ENCODE data around the gene MMP24. TPM values are rescaled to one million over a fixed set of nuclear protein-coding genes. Genes with fewer than 3 reads are reported as not detected.

MMP24 gene
- total and polyA plus RNA-seq, 2 of the 13 experiments (the other 11 are each of a cell fraction or from before 2014, with no cell fraction given) = 0.29 to 0.35 TPM

- TF ChIP-seq ZNF646 (CRISPR knock-in tag; IDR thresholded peaks at IDR 0.05) (no peak; the same call in 1 of the 2 replicates), REL (CRISPR knock-in tag; conservative IDR thresholded peaks at IDR 0.05) (peak; percentile 91), SP2 (CRISPR knock-in tag; IDR thresholded peaks at IDR 0.05) (peak; percentile 68), PAF1 (CRISPR knock-in tag; IDR thresholded peaks at IDR 0.05) (no peak), ZNF749 (CRISPR knock-in tag; IDR thresholded peaks at IDR 0.05; ENCODE audit: borderline replicate concordance) (peak; percentile 56; the same call in 1 of the 2 replicates), ZNF614 (CRISPR knock-in tag; IDR thresholded peaks at IDR 0.05; ENCODE audit: borderline replicate concordance) (peak; percentile 27), ZNF235 (CRISPR knock-in tag; IDR thresholded peaks at IDR 0.05; ENCODE audit: borderline replicate concordance) (peak; percentile 55), TFDP1 (CRISPR knock-in tag; IDR thresholded peaks at IDR 0.05; ENCODE audit: borderline replicate concordance) (peak; percentile 68; the same call in 1 of the 2 replicates), SIX4 (CRISPR knock-in tag; IDR thresholded peaks at IDR 0.05) (no peak; the same call in 1 of the 2 replicates), FOXP1 (IDR thresholded peaks at IDR 0.05) (no peak; the same call in 1 of the 2 replicates), FOXP1 (CRISPR knock-in tag; IDR thresholded peaks at IDR 0.05) (no peak; the same call in 1 of the 2 replicates), KAT2B (IDR thresholded peaks at IDR 0.05; ENCODE audit: borderline replicate concordance, low read depth, low read length) (no peak), E2F5 (CRISPR knock-in tag; conservative IDR thresholded peaks at IDR 0.05) (peak; percentile 78), ZNF317 (CRISPR knock-in tag; IDR thresholded peaks at IDR 0.05) (peak; percentile 74)
- TF ChIP-seq, protein P1, sequence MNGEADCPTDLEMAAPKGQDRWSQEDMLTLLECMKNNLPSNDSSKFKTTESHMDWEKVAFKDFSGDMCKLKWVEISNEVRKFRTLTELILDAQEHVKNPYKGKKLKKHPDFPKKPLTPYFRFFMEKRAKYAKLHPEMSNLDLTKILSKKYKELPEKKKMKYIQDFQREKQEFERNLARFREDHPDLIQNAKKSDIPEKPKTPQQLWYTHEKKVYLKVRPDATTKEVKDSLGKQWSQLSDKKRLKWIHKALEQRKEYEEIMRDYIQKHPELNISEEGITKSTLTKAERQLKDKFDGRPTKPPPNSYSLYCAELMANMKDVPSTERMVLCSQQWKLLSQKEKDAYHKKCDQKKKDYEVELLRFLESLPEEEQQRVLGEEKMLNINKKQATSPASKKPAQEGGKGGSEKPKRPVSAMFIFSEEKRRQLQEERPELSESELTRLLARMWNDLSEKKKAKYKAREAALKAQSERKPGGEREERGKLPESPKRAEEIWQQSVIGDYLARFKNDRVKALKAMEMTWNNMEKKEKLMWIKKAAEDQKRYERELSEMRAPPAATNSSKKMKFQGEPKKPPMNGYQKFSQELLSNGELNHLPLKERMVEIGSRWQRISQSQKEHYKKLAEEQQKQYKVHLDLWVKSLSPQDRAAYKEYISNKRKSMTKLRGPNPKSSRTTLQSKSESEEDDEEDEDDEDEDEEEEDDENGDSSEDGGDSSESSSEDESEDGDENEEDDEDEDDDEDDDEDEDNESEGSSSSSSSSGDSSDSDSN (CRISPR knock-in tag; IDR thresholded peaks at IDR 0.05) = peak; percentile 97
- TF ChIP-seq, protein P2, sequence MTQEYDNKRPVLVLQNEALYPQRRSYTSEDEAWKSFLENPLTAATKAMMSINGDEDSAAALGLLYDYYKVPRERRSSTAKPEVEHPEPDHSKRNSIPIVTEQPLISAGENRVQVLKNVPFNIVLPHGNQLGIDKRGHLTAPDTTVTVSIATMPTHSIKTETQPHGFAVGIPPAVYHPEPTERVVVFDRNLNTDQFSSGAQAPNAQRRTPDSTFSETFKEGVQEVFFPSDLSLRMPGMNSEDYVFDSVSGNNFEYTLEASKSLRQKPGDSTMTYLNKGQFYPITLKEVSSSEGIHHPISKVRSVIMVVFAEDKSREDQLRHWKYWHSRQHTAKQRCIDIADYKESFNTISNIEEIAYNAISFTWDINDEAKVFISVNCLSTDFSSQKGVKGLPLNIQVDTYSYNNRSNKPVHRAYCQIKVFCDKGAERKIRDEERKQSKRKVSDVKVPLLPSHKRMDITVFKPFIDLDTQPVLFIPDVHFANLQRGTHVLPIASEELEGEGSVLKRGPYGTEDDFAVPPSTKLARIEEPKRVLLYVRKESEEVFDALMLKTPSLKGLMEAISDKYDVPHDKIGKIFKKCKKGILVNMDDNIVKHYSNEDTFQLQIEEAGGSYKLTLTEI (CRISPR knock-in tag; conservative IDR thresholded peaks at IDR 0.05) = no peak
Observed at GRCh38 chr20:35284267-35284991, 57.9 kb downstream of the MMP24 start, which contains the start of gene EIF6 (continued).

Data from HepG2 (cell line).